HCT116 (cell line): Measurements from ENCODE around the gene MRPL45. TPM values are rescaled to one million over a fixed set of nuclear protein-coding genes. Genes with fewer than 3 reads are reported as not detected.

Experiments used
- ATAC-seq: fragments of 200-7000 bp; cut with Tn5 transposase; 2 replicates; pipeline ENCODE4 v1.9.1; 2020; ENCODE audit warnings: mild to moderate bottlenecking, moderate library complexity
- BruUV-seq: library from RNA; stranded (reverse); fragments of 400-500 nt; replicated peaks from 2 replicates; lab custom pipeline; 2021; lab: Mats Ljungman, UMichigan
- CTCF ChIA-PET: fragments of 300-600 bp; sonication (Branson Sonifier 250); formaldehyde crosslinking; loops from one replicate; lab custom pipeline; 2021; ENCODE audit warnings: antibody characterized with exemption; lab: Charles Lee
- POLR2A ChIA-PET: fragments of 300-600, 350-600 bp; sonication (Branson Sonifier 250); formaldehyde crosslinking; loops from one replicate; lab custom pipeline; 2021; ENCODE audit warnings: antibody characterized with exemption; lab: Charles Lee
- RAD21 ChIA-PET, 2 experiments: fragments of 300-600 bp; sonication (Branson Sonifier 250); formaldehyde crosslinking; loops; one replicate each; lab custom pipeline; 2023; ENCODE audit warnings: low total read pairs in 2 of 2; ENCODE audit not compliant: uncharacterized antibody in 2 of 2, unreplicated experiment in 2 of 2, low non-redundant PET in 1 of 2; lab: Charles Lee
- DNase-seq: peaks from one replicate; pipeline ENCODE4 v3.0.0-alpha.2; 2010; ENCODE audit warnings: low read depth, low spot score
- H2AFZ ChIP-seq: fragments of 200-600 bp; shearing (Covaris generic), sonication (generic); 2 replicates; pipeline ENCODE4 v1.6.1; 2017; ENCODE audit warnings: low read depth, mixed run types, mixed read lengths, antibody characterized with exemption, low read length; ENCODE audit not compliant: poor library complexity, severe bottlenecking
- H3K27ac ChIP-seq: 2 replicates; pipeline ENCODE4 v1.5.1; 2012; ENCODE audit warnings: low read depth, low read length
- H3K27me3 ChIP-seq: fragments of 200-600 bp; sonication (generic); 2 replicates; pipeline ENCODE4 v1.6.1; 2016; ENCODE audit warnings: mixed run types, low read length, mixed read lengths; ENCODE audit not compliant: insufficient read depth
- H3K36me3 ChIP-seq, 2 experiments: fragments of 200-500 bp in 1 of 2; fragments of 200-600 bp in 1 of 2; sonication (Bioruptor generic) in 1 of 2; sonication (generic) in 1 of 2; 2 replicates each; pipeline versions ENCODE4 v1.5.1 to v1.6.1; 2014 to 2016; ENCODE audit warnings: low read length in 2 of 2, inconsistent platforms in 1 of 2, mixed read lengths in 1 of 2, mixed run types in 1 of 2; ENCODE audit not compliant: insufficient read depth in 2 of 2, control insufficient read depth in 1 of 2
- H3K4me1 ChIP-seq, 2 experiments: fragments of 200-600 bp in 1 of 2; sonication (generic) in 1 of 2; 2 replicates each; pipeline versions ENCODE4 v1.5.1 to v1.6.1; 2012 to 2017; ENCODE audit warnings: low read length in 2 of 2, inconsistent platforms in 1 of 2, mild to moderate bottlenecking in 1 of 2, mixed read lengths in 1 of 2, mixed run types in 1 of 2, moderate library complexity in 1 of 2; ENCODE audit not compliant: insufficient read depth in 2 of 2, control insufficient read depth in 1 of 2
- H3K4me2 ChIP-seq: fragments of 200-600 bp; sonication (generic); 2 replicates; pipeline ENCODE4 v1.6.1; 2017; ENCODE audit warnings: mixed run types, low read length, mixed read lengths
- H3K4me3 ChIP-seq, 2 experiments: fragments of 200-600 bp in 1 of 2; sonication (generic) in 1 of 2; replicated peaks in 1 of 2; 2 replicates each; pipeline ENCODE4 v1.5.1; 2011 to 2016; ENCODE audit warnings: low read length in 2 of 2, control low read depth in 1 of 2, low read depth in 1 of 2, mild to moderate bottlenecking in 1 of 2, mixed read lengths in 1 of 2, mixed run types in 1 of 2
- H3K79me2 ChIP-seq: fragments of 200-600 bp; sonication (generic); 2 replicates; pipeline ENCODE4 v1.6.1; 2017; ENCODE audit warnings: mild to moderate bottlenecking, mixed run types, low read length, moderate library complexity, mixed read lengths; ENCODE audit not compliant: insufficient read depth
- H3K9ac ChIP-seq: fragments of 200-600 bp; sonication (generic); 2 replicates; pipeline ENCODE4 v1.6.1; 2016; ENCODE audit warnings: low read length, mixed read lengths
- H3K9me2 ChIP-seq: fragments of 200-600 bp; sonication (generic), shearing (Covaris generic); 2 replicates; pipeline ENCODE4 v1.6.1; 2017; ENCODE audit warnings: mixed run types, mild to moderate bottlenecking, moderate library complexity; ENCODE audit not compliant: insufficient read depth
- H3K9me3 ChIP-seq, 2 experiments: fragments of 200-500 bp in 1 of 2; fragments of 200-600 bp in 1 of 2; sonication (Bioruptor generic) in 1 of 2; sonication (generic) in 1 of 2; 2 replicates each; pipeline ENCODE4 v1.6.1; 2014 to 2017; ENCODE audit warnings: low read length in 2 of 2, mixed read lengths in 2 of 2, inconsistent platforms in 1 of 2, low read depth in 1 of 2, mild to moderate bottlenecking in 1 of 2, mixed run types in 1 of 2, moderate library complexity in 1 of 2; ENCODE audit not compliant: control insufficient read depth in 1 of 2, insufficient read depth in 1 of 2
- H4K20me1 ChIP-seq: fragments of 200-600 bp; sonication (generic), shearing (Covaris generic); 2 replicates; pipeline ENCODE4 v1.6.1; 2017; ENCODE audit warnings: mixed run types, mild to moderate bottlenecking, moderate library complexity; ENCODE audit not compliant: insufficient read depth
- ELF1 ChIP-seq: IDR thresholded peaks from 2 replicates; pipeline ENCODE4 v1.6.1; 2012; ENCODE audit warnings: low read depth, borderline replicate concordance
- EZH2phosphoT487 ChIP-seq: fragments of 200-600 bp; IDR thresholded peaks from 2 replicates; pipeline ENCODE4 v1.6.1; 2018; ENCODE audit warnings: antibody characterized with exemption, borderline replicate concordance
- FOSL1 ChIP-seq: IDR thresholded peaks from 2 replicates; pipeline ENCODE4 v1.6.1; 2012; ENCODE audit warnings: low read depth
- JUND ChIP-seq: IDR thresholded peaks from 2 replicates; pipeline ENCODE4 v1.6.1; 2012
- POLR2AphosphoS5 ChIP-seq: IDR thresholded peaks from 2 replicates; pipeline ENCODE4 v1.6.1; 2011; ENCODE audit warnings: mild to moderate bottlenecking, low read depth, low read length, moderate library complexity
- SP1 ChIP-seq: IDR thresholded peaks from 2 replicates; pipeline ENCODE4 v1.6.1; 2012; ENCODE audit warnings: low read depth
- SRF ChIP-seq: IDR thresholded peaks from 2 replicates; pipeline ENCODE4 v1.6.1; 2012; ENCODE audit warnings: low read depth
- ZBTB33 ChIP-seq: IDR thresholded peaks from 2 replicates; pipeline ENCODE4 v1.6.1; 2011; ENCODE audit warnings: mild to moderate bottlenecking, low read length, moderate library complexity; ENCODE audit not compliant: insufficient replicate concordance; ENCODE audit errors: extremely low read depth
- ZNF274 ChIP-seq: fragments of 200-500 bp; sonication (Bioruptor generic); IDR thresholded peaks from 2 replicates; pipeline ENCODE4 v1.6.1; 2014; ENCODE audit warnings: mild to moderate bottlenecking, low read depth, low read length, inconsistent platforms
- intact Hi-C: fragments of 100-400 bp; cut with micrococcal nuclease; formaldehyde crosslinking; loops from 2 replicates; pipeline ENCODE4 v1.10.0; 2022
- total RNA-seq: library from RNA; stranded (reverse); gene quantifications from one replicate; pipeline ENCODE4 v1.2.1, GENCODE V29; 2021; ENCODE audit not compliant: unreplicated experiment
- TF ChIP-seq, protein P1 (sequence below): IDR thresholded peaks from 2 replicates; pipeline ENCODE4 v1.6.1; 2012; ENCODE audit warnings: low read depth
- TF ChIP-seq, protein P2 (sequence below): IDR thresholded peaks from 2 replicates; pipeline ENCODE4 v1.6.1; 2012

Gene MRPL45
- total RNA-seq, 1 experiment from 2014 or later: 76.1 TPM

GRCh38 chr17:38315497-38315896, 18.5 kb downstream of the MRPL45 start (continued):
- TF ChIP-seq, protein P1, sequence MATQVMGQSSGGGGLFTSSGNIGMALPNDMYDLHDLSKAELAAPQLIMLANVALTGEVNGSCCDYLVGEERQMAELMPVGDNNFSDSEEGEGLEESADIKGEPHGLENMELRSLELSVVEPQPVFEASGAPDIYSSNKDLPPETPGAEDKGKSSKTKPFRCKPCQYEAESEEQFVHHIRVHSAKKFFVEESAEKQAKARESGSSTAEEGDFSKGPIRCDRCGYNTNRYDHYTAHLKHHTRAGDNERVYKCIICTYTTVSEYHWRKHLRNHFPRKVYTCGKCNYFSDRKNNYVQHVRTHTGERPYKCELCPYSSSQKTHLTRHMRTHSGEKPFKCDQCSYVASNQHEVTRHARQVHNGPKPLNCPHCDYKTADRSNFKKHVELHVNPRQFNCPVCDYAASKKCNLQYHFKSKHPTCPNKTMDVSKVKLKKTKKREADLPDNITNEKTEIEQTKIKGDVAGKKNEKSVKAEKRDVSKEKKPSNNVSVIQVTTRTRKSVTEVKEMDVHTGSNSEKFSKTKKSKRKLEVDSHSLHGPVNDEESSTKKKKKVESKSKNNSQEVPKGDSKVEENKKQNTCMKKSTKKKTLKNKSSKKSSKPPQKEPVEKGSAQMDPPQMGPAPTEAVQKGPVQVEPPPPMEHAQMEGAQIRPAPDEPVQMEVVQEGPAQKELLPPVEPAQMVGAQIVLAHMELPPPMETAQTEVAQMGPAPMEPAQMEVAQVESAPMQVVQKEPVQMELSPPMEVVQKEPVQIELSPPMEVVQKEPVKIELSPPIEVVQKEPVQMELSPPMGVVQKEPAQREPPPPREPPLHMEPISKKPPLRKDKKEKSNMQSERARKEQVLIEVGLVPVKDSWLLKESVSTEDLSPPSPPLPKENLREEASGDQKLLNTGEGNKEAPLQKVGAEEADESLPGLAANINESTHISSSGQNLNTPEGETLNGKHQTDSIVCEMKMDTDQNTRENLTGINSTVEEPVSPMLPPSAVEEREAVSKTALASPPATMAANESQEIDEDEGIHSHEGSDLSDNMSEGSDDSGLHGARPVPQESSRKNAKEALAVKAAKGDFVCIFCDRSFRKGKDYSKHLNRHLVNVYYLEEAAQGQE: no peak
- TF ChIP-seq JUND (no peak), POLR2AphosphoS5 (no peak), SRF (no peak), SP1 (no peak)

DNA sequence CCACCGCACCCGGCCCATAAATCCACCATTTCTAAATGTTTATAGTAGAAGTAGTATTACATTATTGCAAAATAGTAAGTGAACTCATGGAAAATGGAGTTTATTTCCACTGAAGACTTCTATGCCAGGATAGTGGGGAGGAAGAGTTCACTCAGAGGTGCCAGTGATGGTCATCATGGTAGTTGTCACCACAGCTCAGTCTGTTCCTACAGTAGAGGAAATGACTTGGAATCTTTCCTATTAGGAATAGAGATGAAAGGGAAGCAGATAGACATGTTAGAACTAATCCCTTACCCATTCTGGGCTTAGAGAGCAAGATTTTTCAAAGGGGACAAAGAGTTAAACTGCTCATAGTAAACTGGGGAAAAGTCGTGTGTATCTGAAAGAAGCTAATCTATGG, 20.1 kb downstream of the MRPL45 start:
- Histone ChIP-seq H3K4me3 (no peak overlapping the region), H3K36me3 (peaks cover 4 to 17% of the 10 kb centered on the region in 2 experiments; a peak in 3 of 4 replicates), H2AFZ (no peak overlapping the region), H3K9me3 (no peaks in the 10 kb centered on the region), H3K27ac (no peak overlapping the region), H3K9ac (no peak overlapping the region), H3K9me2 (no peaks in the 10 kb centered on the region), H3K27me3 (no peaks in the 10 kb centered on the region), H3K79me2 (no peaks in the 10 kb centered on the region), H3K4me2 (no peak overlapping the region), H4K20me1 (no peaks in the 10 kb centered on the region), H3K4me1 (0 out of 4 replicates have a peak, but pooled peaks cover 0 to 2% of the 10 kb centered on the region in 2 experiments)
- DNase-seq (no peak), ATAC-seq (no peak)
- ChIA-PET RAD21 (no interaction called here), CTCF (interaction anchor here (0.9 kb wide), 1 partner anchor 10 kb away, joined by 3 read pairs; no protein-coding TSS in a partner anchor), POLR2A (no interaction called here)
- TF ChIP-seq EZH2phosphoT487 (no peak), ELF1 (no peak), FOSL1 (no peak), ZNF274 (no peak), ZBTB33 (no peak)
- TF ChIP-seq, protein P2, sequence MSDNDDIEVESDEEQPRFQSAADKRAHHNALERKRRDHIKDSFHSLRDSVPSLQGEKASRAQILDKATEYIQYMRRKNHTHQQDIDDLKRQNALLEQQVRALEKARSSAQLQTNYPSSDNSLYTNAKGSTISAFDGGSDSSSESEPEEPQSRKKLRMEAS: no peak
- no TSS peak for BruUV-seq
- intact Hi-C loops: no loop called here
